AG04450 (cell line): Measurements from ENCODE around the gene BPIFB4. TPM values are rescaled to one million over a fixed set of nuclear protein-coding genes. Genes with fewer than 3 reads are reported as not detected.

ENCODE experiments used
- CTCF ChIA-PET: fragments of 300-600, 350-600 bp; formaldehyde crosslinking; extraction: SDS; loops from one replicate; lab custom pipeline; 2022; ENCODE audit warnings: antibody characterized with exemption, inconsistent platforms; lab: Charles Lee
- POLR2A ChIA-PET: fragments of 350-600 bp; formaldehyde crosslinking; extraction: SDS; loops from one replicate; lab custom pipeline; 2021; ENCODE audit warnings: antibody characterized with exemption, inconsistent platforms; lab: Yijun Ruan, JAX
- DNase-seq: peaks from one replicate; pipeline ENCODE4 v3.0.0-alpha.2; 2011; ENCODE audit warnings: low read depth, low spot score
- H3K27ac ChIP-seq: one replicate; pipeline ENCODE4 v1.5.1; 2012; ENCODE audit warnings: low read depth, low read length, control low read depth
- H3K27me3 ChIP-seq: one replicate; pipeline ENCODE4 v1.6.0; 2012; ENCODE audit warnings: low read length; ENCODE audit not compliant: control insufficient read depth, insufficient read depth
- H3K4me3 ChIP-seq: 2 replicates; pipeline ENCODE4 v1.5.1; 2011; ENCODE audit warnings: mild to moderate bottlenecking, low read depth, low read length, control low read depth
- H3K9me3 ChIP-seq: 2 replicates; pipeline ENCODE4 v1.5.1; 2012; ENCODE audit warnings: low read length; ENCODE audit not compliant: control insufficient read depth, insufficient read depth
- CTCF ChIP-seq: IDR thresholded peaks from 2 replicates; pipeline ENCODE4 v1.5.1; 2011; ENCODE audit warnings: low read depth, low read length, control low read depth, inconsistent platforms
- polyA plus RNA-seq: library from polyadenylated mRNA; depleted of rRNA; stranded (reverse); fragments of >200 nt; gene quantifications from 2 replicates; pipeline ENCODE4 v1.2.3, GENCODE V29; 2011

The BPIFB4 gene
- polyA plus RNA-seq, 1 experiment = not detected

DNA sequence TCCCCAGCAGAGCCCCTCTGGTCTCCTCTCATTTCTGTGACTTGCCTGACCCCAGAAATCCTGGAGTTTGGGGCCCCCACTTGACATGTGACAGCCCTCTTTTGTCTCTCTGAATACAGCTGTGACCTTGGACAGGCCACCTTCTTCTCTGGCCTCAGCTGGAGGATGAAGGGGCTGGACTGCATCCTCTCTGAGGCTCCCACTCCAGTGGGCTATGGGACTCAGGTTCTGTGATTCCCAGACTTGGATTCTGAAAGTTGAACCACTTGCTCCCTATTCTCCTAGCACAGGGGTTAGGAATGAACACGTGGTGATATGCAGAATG lies 16.7 kb upstream of the BPIFB4 start:
- Histone ChIP-seq H3K27me3 (peaks cover 4% of the 10 kb centered on the region), H3K27ac (no peak overlapping the region), H3K4me3 (no peak overlapping the region), H3K9me3 (no peaks in the 10 kb centered on the region)
- ChIA-PET CTCF (no interaction called here), POLR2A (no interaction called here)
- no peak for TF ChIP-seq CTCF
- no peak for DNase-seq

DNA sequence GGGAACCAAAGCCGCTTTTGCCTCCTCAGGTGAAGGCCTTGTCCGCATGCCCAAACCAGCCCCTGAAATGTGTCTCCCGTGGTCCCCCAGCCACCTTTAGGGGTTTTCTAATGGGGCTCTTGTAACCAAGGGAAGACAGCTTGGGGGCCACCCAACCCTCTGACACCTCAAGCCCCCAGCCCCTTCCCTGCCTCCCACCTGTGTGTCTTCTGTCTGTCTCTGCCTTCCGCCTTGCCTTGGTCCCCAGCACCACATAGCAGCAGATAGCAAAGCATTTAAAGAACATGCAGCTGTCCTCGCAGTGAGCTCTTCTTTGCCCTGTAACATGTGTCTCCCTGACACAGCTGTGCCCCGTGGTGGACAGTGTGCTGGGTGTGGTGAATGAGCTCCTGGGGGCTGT lies 16.2 kb upstream of the BPIFB4 start:
- ChIA-PET POLR2A (no interaction called here), CTCF (no interaction called here)
- no peak overlapping the region for H3K27ac ChIP-seq
- no peak for DNase-seq
- H3K9me3 ChIP-seq = no peaks in the 10 kb centered on the region
- no peak overlapping the region for H3K4me3 ChIP-seq
- H3K27me3 ChIP-seq = peaks cover 4% of the 10 kb centered on the region
- TF ChIP-seq CTCF = no peak

DNA sequence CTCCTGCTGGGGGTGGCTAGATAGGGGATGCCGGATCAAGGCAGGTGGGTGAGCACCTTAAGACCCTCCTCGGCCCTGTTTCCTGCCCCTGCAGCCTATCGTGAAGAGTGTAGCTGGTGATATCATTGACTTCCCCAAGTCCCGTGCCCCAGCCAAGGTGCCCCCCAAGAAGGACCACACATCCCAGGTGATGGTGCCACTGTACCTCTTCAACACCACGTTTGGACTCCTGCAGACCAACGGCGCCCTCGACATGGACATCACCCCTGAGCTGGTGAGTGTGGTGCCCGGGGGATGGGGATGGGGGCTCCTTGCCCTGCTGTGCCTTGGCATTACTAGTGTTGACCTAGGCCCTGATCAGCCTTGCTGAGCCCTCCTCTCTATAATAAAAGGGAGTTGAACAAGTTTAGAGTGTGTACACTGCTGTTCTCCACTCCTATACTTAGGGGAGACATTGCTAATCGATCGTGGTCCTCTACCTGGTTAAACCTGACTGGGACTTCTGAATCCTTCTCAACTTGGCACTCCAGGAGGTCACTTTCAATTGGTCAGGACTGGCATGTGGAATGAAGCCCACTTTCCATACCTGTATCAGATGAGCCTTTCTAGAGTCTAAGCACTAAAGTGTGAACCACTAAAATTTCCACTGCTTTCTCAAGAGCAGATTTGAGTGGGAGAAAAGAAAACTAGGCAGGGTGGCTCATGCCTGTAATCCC lies 14.7 kb upstream of the BPIFB4 start:
- POLR2A ChIA-PET = no interaction called here
- Histone ChIP-seq H3K27me3 (peaks cover 4% of the 10 kb centered on the region), H3K27ac (no peak overlapping the region), H3K9me3 (no peaks in the 10 kb centered on the region), H3K4me3 (no peak overlapping the region)
- TF ChIP-seq CTCF = no peak
- CTCF ChIA-PET = no interaction called here
- DNase-seq = no peak

DNA sequence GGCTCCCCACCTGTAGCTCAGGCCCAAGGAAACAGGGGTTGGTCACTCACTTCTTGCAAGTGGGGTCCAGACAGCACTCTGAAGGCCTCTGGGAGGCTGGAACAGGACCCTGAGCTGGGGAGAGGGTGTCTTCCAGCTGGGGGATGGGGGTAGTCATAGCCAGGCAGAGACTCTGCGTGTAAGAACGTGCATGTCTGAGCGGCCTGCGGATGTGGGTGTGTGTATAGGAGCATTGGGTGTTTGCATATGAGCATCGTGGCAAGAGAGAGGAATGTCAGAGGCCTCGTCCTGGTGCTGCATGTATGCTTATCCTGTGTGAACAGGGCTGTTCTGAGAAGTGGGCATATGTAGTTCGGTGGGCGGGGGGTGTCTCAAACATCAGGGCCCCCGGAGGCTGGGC lies 13.7 kb upstream of the BPIFB4 start:
- CTCF ChIA-PET = no interaction called here
- H3K27ac ChIP-seq = no peak overlapping the region
- H3K9me3 ChIP-seq = no peaks in the 10 kb centered on the region; the same call in 1 of the 2 replicates
- no peak for TF ChIP-seq CTCF
- POLR2A ChIA-PET = no interaction called here
- DNase-seq = no peak
- no peak overlapping the region for H3K4me3 ChIP-seq
- peaks cover 4% of the 10 kb centered on the region for H3K27me3 ChIP-seq

DNA sequence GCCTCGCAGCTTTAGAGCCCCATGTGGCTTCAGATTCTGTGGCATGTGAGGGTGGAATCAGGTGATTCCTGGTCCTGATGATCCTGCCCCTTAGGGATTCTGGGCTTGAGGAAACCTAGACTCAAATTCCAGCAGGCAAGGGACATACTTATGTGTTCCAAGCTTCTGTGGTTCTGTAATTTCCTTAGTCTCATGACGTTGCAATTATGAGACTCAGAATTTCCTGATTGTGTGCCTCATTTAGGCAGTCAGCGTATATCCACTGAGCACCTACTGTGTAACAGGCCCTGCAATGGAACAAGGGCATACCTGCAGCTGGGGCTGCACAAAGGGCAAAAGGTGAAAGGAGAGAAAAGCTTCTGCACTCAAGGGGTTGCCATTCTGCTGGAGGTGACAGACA lies 11.6 kb upstream of the BPIFB4 start:
- ChIA-PET CTCF (no interaction called here), POLR2A (no interaction called here)
- no peak overlapping the region for H3K4me3 ChIP-seq

More for the DNA sequence above, 11.6 kb upstream of the BPIFB4 start:
- Histone ChIP-seq H3K27me3 (peaks cover 4% of the 10 kb centered on the region), H3K27ac (no peak overlapping the region), H3K9me3 (no peaks in the 10 kb centered on the region; the same call in 1 of the 2 replicates)
- no peak for DNase-seq
- TF ChIP-seq CTCF = no peak
